ENCODE measurements around the gene ZNF668. TPM values are rescaled to one million over a fixed set of nuclear protein-coding genes. Genes with fewer than 3 reads are reported as not detected.
A peak's percentile ranks its signal among the peaks of the same experiment; 100 is the strongest.

ZNF668 gene
- total RNA-seq, 1 donor from 2014 or later, result 15.6 TPM

- H3K4me3 Mint-ChIP-seq, result peak overlapping the region; percentile 90
- no peak for DNase-seq
- peak overlapping the region; percentile 91 for H3K27ac Mint-ChIP-seq
- intact Hi-C loops (cut with micrococcal nuclease), result loop anchor here (5.0 kb wide), 2 partner anchors 35 to 415 kb away; partner anchors contain the start of genes BCKDK and FBRS
- peaks cover 32% of the 10 kb centered on the region for H3K4me1 Mint-ChIP-seq
- H3K27me3 Mint-ChIP-seq, result no peaks in the 10 kb centered on the region
- H3K9me3 Mint-ChIP-seq, result no peaks in the 10 kb centered on the region
- H3K36me3 Mint-ChIP-seq (ENCODE audit: low read depth), result peaks cover 20% of the 10 kb centered on the region
These were observed 2.2 kb downstream of the ZNF668 start for GRCh38 chr16:31071861-31072260.

GRCh38 chr16:31067342-31067741 is 6.7 kb downstream of the ZNF668 start:
- peaks cover 24% of the 10 kb centered on the region for H3K36me3 Mint-ChIP-seq (ENCODE audit: low read depth)
- DNase-seq, result no peak
- peaks cover 55% of the 10 kb centered on the region for H3K4me1 Mint-ChIP-seq
- no peak overlapping the region for H3K27ac Mint-ChIP-seq
- no peak overlapping the region for H3K4me3 Mint-ChIP-seq
- intact Hi-C loops (cut with micrococcal nuclease), result loop anchor here (1.0 kb wide), 1 partner anchor 23 kb away; no protein-coding TSS in a partner anchor
- no peaks in the 10 kb centered on the region for H3K9me3 Mint-ChIP-seq
- no peaks in the 10 kb centered on the region for H3K27me3 Mint-ChIP-seq

- H3K27ac Mint-ChIP-seq, result peak overlapping the region; percentile 86
- peak; percentile 66 for DNase-seq
- H3K36me3 Mint-ChIP-seq (ENCODE audit: low read depth), result peaks cover 37% of the 10 kb centered on the region
- intact Hi-C loops (cut with micrococcal nuclease), result no loop called here
- peaks cover 47% of the 10 kb centered on the region for H3K4me1 Mint-ChIP-seq
- H3K9me3 Mint-ChIP-seq, result no peaks in the 10 kb centered on the region
- H3K27me3 Mint-ChIP-seq, result no peaks in the 10 kb centered on the region
- peak overlapping the region; percentile 82 for H3K4me3 Mint-ChIP-seq
These were observed 9.1 kb downstream of the ZNF668 start for GRCh38 chr16:31064882-31065461.

- no peaks in the 10 kb centered on the region for H3K27me3 Mint-ChIP-seq
- no peaks in the 10 kb centered on the region for H3K9me3 Mint-ChIP-seq
- DNase-seq, result peak; percentile 78
- intact Hi-C loops (cut with micrococcal nuclease), result no loop called here
- peak overlapping the region; percentile 82 for H3K4me3 Mint-ChIP-seq
- H3K27ac Mint-ChIP-seq, result peak overlapping the region; percentile 86
- H3K4me1 Mint-ChIP-seq, result peaks cover 43% of the 10 kb centered on the region
- H3K36me3 Mint-ChIP-seq (ENCODE audit: low read depth), result peaks cover 39% of the 10 kb centered on the region
These were observed 10.0 kb downstream of the ZNF668 start for GRCh38 chr16:31063843-31064611.

- no peaks in the 10 kb centered on the region for H3K9me3 Mint-ChIP-seq
- H3K4me3 Mint-ChIP-seq, result peak overlapping the region; percentile 82
- no peaks in the 10 kb centered on the region for H3K27me3 Mint-ChIP-seq
- intact Hi-C loops (cut with micrococcal nuclease), result no loop called here
- peaks cover 39% of the 10 kb centered on the region for H3K36me3 Mint-ChIP-seq (ENCODE audit: low read depth)
- no peak for DNase-seq
- H3K4me1 Mint-ChIP-seq, result peaks cover 41% of the 10 kb centered on the region
- H3K27ac Mint-ChIP-seq, result peak overlapping the region; percentile 56
These were observed 10.6 kb downstream of the ZNF668 start for GRCh38 chr16:31063495-31063842.

- Mint-ChIP-seq H3K27ac (peak overlapping the region; percentile 34), H3K9me3 (no peaks in the 10 kb centered on the region), H3K27me3 (no peaks in the 10 kb centered on the region), H3K36me3 (ENCODE audit: low read depth) (peaks cover 40% of the 10 kb centered on the region), H3K4me1 (peaks cover 40% of the 10 kb centered on the region), H3K4me3 (no peak overlapping the region)
- DNase-seq, result no peak
- intact Hi-C loops (cut with micrococcal nuclease), result no loop called here
These were observed 12.1 kb downstream of the ZNF668 start for GRCh38 chr16:31061813-31062440.

GRCh38 chr16:31061126-31061812 is 12.8 kb downstream of the ZNF668 start:
- no peak for DNase-seq
- Mint-ChIP-seq H3K4me3 (no peak overlapping the region), H3K27me3 (no peaks in the 10 kb centered on the region), H3K9me3 (no peaks in the 10 kb centered on the region), H3K36me3 (ENCODE audit: low read depth) (peaks cover 40% of the 10 kb centered on the region), H3K4me1 (peaks cover 35% of the 10 kb centered on the region), H3K27ac (no peak overlapping the region)
- intact Hi-C loops (cut with micrococcal nuclease), result no loop called here

- Mint-ChIP-seq H3K27me3 (no peaks in the 10 kb centered on the region), H3K36me3 (ENCODE audit: low read depth) (peaks cover 9% of the 10 kb centered on the region), H3K27ac (no peak overlapping the region), H3K4me3 (no peak overlapping the region), H3K4me1 (peaks cover 9% of the 10 kb centered on the region), H3K9me3 (no peaks in the 10 kb centered on the region)
- no peak for DNase-seq
- intact Hi-C loops (cut with micrococcal nuclease), result no loop called here
These were observed 18.4 kb downstream of the ZNF668 start for GRCh38 chr16:31055613-31056012.

- no peaks in the 10 kb centered on the region for H3K27me3 Mint-ChIP-seq
- H3K9me3 Mint-ChIP-seq, result no peaks in the 10 kb centered on the region
- intact Hi-C loops (cut with micrococcal nuclease), result no loop called here
- H3K27ac Mint-ChIP-seq, result no peak overlapping the region
- peaks cover 7% of the 10 kb centered on the region for H3K4me1 Mint-ChIP-seq
- DNase-seq, result no peak
- H3K36me3 Mint-ChIP-seq (ENCODE audit: low read depth), result no peaks in the 10 kb centered on the region
- no peak overlapping the region for H3K4me3 Mint-ChIP-seq
These were observed 21.9 kb downstream of the ZNF668 start for GRCh38 chr16:31052114-31052513.

GRCh38 chr16:31050280-31051030 is 23.6 kb downstream of the ZNF668 start:
- H3K4me3 Mint-ChIP-seq, result no peak overlapping the region
- H3K4me1 Mint-ChIP-seq, result peaks cover 7% of the 10 kb centered on the region
- H3K9me3 Mint-ChIP-seq, result no peaks in the 10 kb centered on the region
- H3K27me3 Mint-ChIP-seq, result no peaks in the 10 kb centered on the region
- intact Hi-C loops (cut with micrococcal nuclease), result no loop called here
- H3K27ac Mint-ChIP-seq, result no peak overlapping the region
- DNase-seq, result no peak
- H3K36me3 Mint-ChIP-seq (ENCODE audit: low read depth), result no peaks in the 10 kb centered on the region

- peaks cover 21% of the 10 kb centered on the region for H3K36me3 Mint-ChIP-seq (ENCODE audit: low read depth)
- intact Hi-C loops (cut with micrococcal nuclease), result loop anchor here (1.0 kb wide), 1 partner anchor 23 kb away; no protein-coding TSS in a partner anchor
- no peak overlapping the region for H3K27ac Mint-ChIP-seq
These were observed 30.1 kb downstream of the ZNF668 start for GRCh38 chr16:31043898-31044481.

GRCh38 chr16:31043352-31043751 is 30.7 kb downstream of the ZNF668 start:
- intact Hi-C loops (cut with micrococcal nuclease), result no loop called here
- no peak overlapping the region for H3K27ac Mint-ChIP-seq
- no peak overlapping the region for H3K4me3 Mint-ChIP-seq
- H3K36me3 Mint-ChIP-seq (ENCODE audit: low read depth), result peaks cover 27% of the 10 kb centered on the region
- no peaks in the 10 kb centered on the region for H3K9me3 Mint-ChIP-seq
- H3K4me1 Mint-ChIP-seq, result no peaks in the 10 kb centered on the region
- no peaks in the 10 kb centered on the region for H3K27me3 Mint-ChIP-seq
- no peak for DNase-seq

More at GRCh38 chr16:31043898-31044481, 30.1 kb downstream of the ZNF668 start:
- Mint-ChIP-seq H3K27me3 (no peaks in the 10 kb centered on the region), H3K4me1 (no peaks in the 10 kb centered on the region), H3K4me3 (no peak overlapping the region), H3K9me3 (no peaks in the 10 kb centered on the region)
- no peak for DNase-seq

- no peaks in the 10 kb centered on the region for H3K27me3 Mint-ChIP-seq
- intact Hi-C loops (cut with micrococcal nuclease), result no loop called here
- no peak overlapping the region for H3K27ac Mint-ChIP-seq
- H3K4me1 Mint-ChIP-seq, result no peaks in the 10 kb centered on the region
- no peak for DNase-seq
- H3K9me3 Mint-ChIP-seq, result no peaks in the 10 kb centered on the region
- H3K36me3 Mint-ChIP-seq (ENCODE audit: low read depth), result peaks cover 27% of the 10 kb centered on the region
- no peak overlapping the region for H3K4me3 Mint-ChIP-seq
These were observed 31.2 kb downstream of the ZNF668 start for GRCh38 chr16:31042866-31043265.

Measured in activated CD4-positive, alpha-beta T cell treated with anti-CD3 and anti-CD28 coated beads, Interleukin-2, amount 10 ng/mL, durations not matched to agents 24 days and 14 days (primary cell).